ENCODE data around the gene BLNK.

DNA sequence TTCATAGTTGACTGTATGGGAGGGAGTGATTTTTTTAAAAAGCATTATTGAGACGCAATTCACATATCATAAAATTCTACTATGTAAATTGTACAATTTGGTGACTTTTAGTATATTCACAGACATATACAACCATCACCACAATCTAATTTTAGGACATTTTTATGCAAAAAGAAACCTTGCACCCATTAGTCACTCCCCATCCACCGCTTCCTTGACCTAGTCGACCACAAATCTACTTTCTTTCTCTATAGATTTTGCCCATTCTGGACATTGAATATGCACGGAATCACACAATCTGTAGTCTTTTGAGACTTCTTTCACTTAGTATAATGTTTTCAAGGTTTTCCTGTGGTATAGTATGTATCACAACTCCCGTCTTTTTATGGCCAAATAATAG, 54.6 kb downstream of the BLNK start:
- no peak for TF ChIP-seq EZH2 (IDR thresholded peaks at IDR 0.05; ENCODE audit: borderline replicate concordance, insufficient read depth, low read depth, low read length, poor library complexity, severe bottlenecking)
- TF ChIP-seq, protein P1, sequence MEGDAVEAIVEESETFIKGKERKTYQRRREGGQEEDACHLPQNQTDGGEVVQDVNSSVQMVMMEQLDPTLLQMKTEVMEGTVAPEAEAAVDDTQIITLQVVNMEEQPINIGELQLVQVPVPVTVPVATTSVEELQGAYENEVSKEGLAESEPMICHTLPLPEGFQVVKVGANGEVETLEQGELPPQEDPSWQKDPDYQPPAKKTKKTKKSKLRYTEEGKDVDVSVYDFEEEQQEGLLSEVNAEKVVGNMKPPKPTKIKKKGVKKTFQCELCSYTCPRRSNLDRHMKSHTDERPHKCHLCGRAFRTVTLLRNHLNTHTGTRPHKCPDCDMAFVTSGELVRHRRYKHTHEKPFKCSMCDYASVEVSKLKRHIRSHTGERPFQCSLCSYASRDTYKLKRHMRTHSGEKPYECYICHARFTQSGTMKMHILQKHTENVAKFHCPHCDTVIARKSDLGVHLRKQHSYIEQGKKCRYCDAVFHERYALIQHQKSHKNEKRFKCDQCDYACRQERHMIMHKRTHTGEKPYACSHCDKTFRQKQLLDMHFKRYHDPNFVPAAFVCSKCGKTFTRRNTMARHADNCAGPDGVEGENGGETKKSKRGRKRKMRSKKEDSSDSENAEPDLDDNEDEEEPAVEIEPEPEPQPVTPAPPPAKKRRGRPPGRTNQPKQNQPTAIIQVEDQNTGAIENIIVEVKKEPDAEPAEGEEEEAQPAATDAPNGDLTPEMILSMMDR (IDR thresholded peaks at IDR 0.05): no peak

Data from B cell (primary cell).